WTC11 (cell line): ENCODE data around the gene MAPK12. TPM values are rescaled to one million over a fixed set of nuclear protein-coding genes. Genes with fewer than 3 reads are reported as not detected.

Experiments
- ATAC-seq: fragments of 200-7000 bp; cut with Tn5 transposase; 2 replicates; pipeline ENCODE4 v1.10.0; 2021; ENCODE audit warnings: mild to moderate bottlenecking, moderate library complexity
- CTCF ChIA-PET: fragments of 300-600 bp; sonication (Branson Sonifier 250); formaldehyde crosslinking; loops from one replicate; lab custom pipeline; 2021; ENCODE audit warnings: antibody characterized with exemption; lab: Charles Lee
- POLR2A ChIA-PET: fragments of 350-600 bp; sonication (Branson Sonifier 250); formaldehyde crosslinking; loops from one replicate; lab custom pipeline; 2021; ENCODE audit warnings: antibody characterized with exemption; lab: Charles Lee
- DNase-seq: peaks from one replicate; pipeline ENCODE4 v3.0.0; 2021; ENCODE audit warnings: low spot score
- H3K27ac Mint-ChIP-seq: 2 replicates; pipeline ENCODE4 v1.8.0; 2021; ENCODE audit warnings: mixed read lengths
- H3K27me3 Mint-ChIP-seq: 2 replicates; pipeline ENCODE4 v1.8.0; 2021; ENCODE audit warnings: low read depth, mild to moderate bottlenecking, moderate library complexity, mixed read lengths
- H3K36me3 Mint-ChIP-seq: 2 replicates; pipeline ENCODE4 v1.8.0; 2021; ENCODE audit warnings: mixed read lengths
- H3K4me1 Mint-ChIP-seq: 2 replicates; pipeline ENCODE4 v1.8.0; 2022; ENCODE audit warnings: mixed read lengths
- H3K4me3 Mint-ChIP-seq: 2 replicates; pipeline ENCODE4 v1.8.0; 2021; ENCODE audit warnings: mild to moderate bottlenecking, moderate library complexity, mixed read lengths
- H3K9me3 Mint-ChIP-seq: 2 replicates; pipeline ENCODE4 v1.8.0; 2021; ENCODE audit warnings: mixed read lengths
- ATF2 ChIP-seq: sonication (generic); formaldehyde crosslinking; IDR thresholded peaks from 2 replicates; pipeline ENCODE4 v1.8.1; 2022; ENCODE audit warnings: low read depth, missing genetic modification reagents, borderline replicate concordance
- ATF3 ChIP-seq: sonication (generic); formaldehyde crosslinking; conservative IDR thresholded peaks from 2 replicates; pipeline ENCODE4 v1.8.1; 2022; ENCODE audit warnings: mild to moderate bottlenecking, missing genetic modification reagents
- CBFB ChIP-seq: sonication (generic); formaldehyde crosslinking; IDR thresholded peaks from 2 replicates; pipeline ENCODE4 v1.8.1; 2022; ENCODE audit warnings: mild to moderate bottlenecking, low read depth, missing genetic modification reagents
- ERG ChIP-seq: fragments of 250-450 bp; sonication (Bioruptor Pico); IDR thresholded peaks from 2 replicates; pipeline ENCODE4 v1.8.0; 2021; ENCODE audit warnings: mild to moderate bottlenecking
- ESRRA ChIP-seq: sonication (generic); formaldehyde crosslinking; IDR thresholded peaks from 2 replicates; pipeline ENCODE4 v1.8.1; 2022; ENCODE audit warnings: mild to moderate bottlenecking, missing genetic modification reagents, borderline replicate concordance
- FOXP1 ChIP-seq: sonication (generic); formaldehyde crosslinking; IDR thresholded peaks from 2 replicates; pipeline ENCODE4 v1.8.0; 2022; ENCODE audit warnings: missing genetic modification reagents, mild to moderate bottlenecking, moderate library complexity, borderline replicate concordance
- GABPB1 ChIP-seq: sonication (generic); formaldehyde crosslinking; IDR thresholded peaks from 2 replicates; pipeline ENCODE4 v1.8.1; 2023; ENCODE audit warnings: mild to moderate bottlenecking, missing genetic modification reagents
- HMGA2 ChIP-seq: fragments of 250-450 bp; sonication (Bioruptor Pico); IDR thresholded peaks from 2 replicates; pipeline ENCODE4 v1.4.0; 2021; ENCODE audit warnings: mild to moderate bottlenecking, moderate library complexity
- MYBL2 ChIP-seq: sonication (generic); formaldehyde crosslinking; IDR thresholded peaks from 2 replicates; pipeline ENCODE4 v1.8.1; 2023; ENCODE audit warnings: mild to moderate bottlenecking, moderate library complexity, missing genetic modification reagents
- NFATC4 ChIP-seq: fragments of 250-450 bp; sonication (Bioruptor Pico); IDR thresholded peaks from 2 replicates; pipeline ENCODE4 v1.9.0; 2021; ENCODE audit warnings: mild to moderate bottlenecking
- NFE2L1 ChIP-seq: sonication (generic); formaldehyde crosslinking; IDR thresholded peaks from 2 replicates; pipeline ENCODE4 v1.8.1; 2023; ENCODE audit warnings: missing genetic modification reagents
- PRDM15 ChIP-seq: sonication (generic); formaldehyde crosslinking; IDR thresholded peaks from 2 replicates; pipeline ENCODE4 v1.8.0; 2022; ENCODE audit warnings: missing genetic modification reagents
- PREB ChIP-seq: sonication (generic); formaldehyde crosslinking; IDR thresholded peaks from 2 replicates; pipeline ENCODE4 v1.8.1; 2022; ENCODE audit warnings: mild to moderate bottlenecking, missing genetic modification reagents, moderate library complexity, borderline replicate concordance
- RELA ChIP-seq: sonication (generic); formaldehyde crosslinking; IDR thresholded peaks from 2 replicates; pipeline ENCODE4 v1.8.1; 2022; ENCODE audit warnings: missing genetic modification reagents, mild to moderate bottlenecking, borderline replicate concordance
- RORB ChIP-seq: fragments of 250-450 bp; sonication (Bioruptor Pico); IDR thresholded peaks from 2 replicates; pipeline ENCODE4 v1.9.0; 2021; ENCODE audit warnings: mild to moderate bottlenecking
- SP1 ChIP-seq: sonication (generic); formaldehyde crosslinking; conservative IDR thresholded peaks from 2 replicates; pipeline ENCODE4 v1.8.1; 2022; ENCODE audit warnings: missing genetic modification reagents
- TEAD4 ChIP-seq: sonication (generic); formaldehyde crosslinking; IDR thresholded peaks from 2 replicates; pipeline ENCODE4 v1.8.0; 2022; ENCODE audit warnings: mild to moderate bottlenecking, missing genetic modification reagents
- ZNF423 ChIP-seq: fragments of 250-450 bp; sonication (Bioruptor Pico); IDR thresholded peaks from 2 replicates; pipeline ENCODE4 v2.1.2; 2022; ENCODE audit warnings: mild to moderate bottlenecking, moderate library complexity
- ZNF512 ChIP-seq: sonication (generic); formaldehyde crosslinking; IDR thresholded peaks from 2 replicates; pipeline ENCODE4 v1.8.1; 2022; ENCODE audit warnings: missing genetic modification reagents, borderline replicate concordance
- ZNF671 ChIP-seq: fragments of 250-450 bp; sonication (Bioruptor Pico); IDR thresholded peaks from 2 replicates; pipeline ENCODE4 v1.8.0; 2021; ENCODE audit warnings: mild to moderate bottlenecking
- total RNA-seq: library from RNA; stranded (reverse); gene quantifications from 3 replicates; pipeline ENCODE4 v1.2.3, GENCODE V29; 2021

The MAPK12 gene
- total RNA-seq, 1 experiment from 2014 or later: 31.0 TPM

- ATAC-seq: no peak
- Mint-ChIP-seq H3K4me3 (no peak overlapping the region), H3K27ac (no peak overlapping the region), H3K4me1 (no peaks in the 10 kb centered on the region), H3K36me3 (peaks cover 19% of the 10 kb centered on the region), H3K9me3 (no peaks in the 10 kb centered on the region), H3K27me3 (no peaks in the 10 kb centered on the region)
- DNase-seq: no peak
- CTCF ChIA-PET: interaction anchor here (3.5 kb wide), 1 partner anchor 11 kb away, joined by 15 read pairs; no protein-coding TSS in a partner anchor
- TF ChIP-seq PRDM15 (CRISPR knock-in tag) (no peak), GABPB1 (CRISPR knock-in tag) (no peak), PREB (CRISPR knock-in tag) (no peak), TEAD4 (no peak), NFATC4 (CRISPR knock-in tag) (no peak), ZNF671 (no peak), MYBL2 (no peak), ZNF423 (CRISPR knock-in tag) (no peak), ATF2 (CRISPR knock-in tag) (no peak), ESRRA (no peak), ZNF512 (CRISPR knock-in tag) (no peak), SP1 (CRISPR knock-in tag) (no peak), NFE2L1 (CRISPR knock-in tag) (no peak)
- POLR2A ChIA-PET: no interaction called here
Measured at GRCh38 chr22:50226063-50226874, 35.2 kb downstream of the MAPK12 start.

- TF ChIP-seq ERG (CRISPR knock-in tag) (no peak), RELA (CRISPR knock-in tag) (no peak), ATF3 (CRISPR knock-in tag) (no peak), FOXP1 (CRISPR knock-in tag) (no peak), CBFB (CRISPR knock-in tag) (no peak), RORB (CRISPR knock-in tag) (no peak), PRDM15 (CRISPR knock-in tag) (no peak), HMGA2 (CRISPR knock-in tag) (no peak)
- H3K36me3 Mint-ChIP-seq: peaks cover 27% of the 10 kb centered on the region
- H3K9me3 Mint-ChIP-seq: no peaks in the 10 kb centered on the region
- no peak overlapping the region for H3K27ac Mint-ChIP-seq
- H3K27me3 Mint-ChIP-seq: no peaks in the 10 kb centered on the region
- no peak overlapping the region for H3K4me3 Mint-ChIP-seq
- H3K4me1 Mint-ChIP-seq: no peaks in the 10 kb centered on the region
- no peak for DNase-seq
- ChIA-PET POLR2A (no interaction called here), CTCF (no interaction called here)
- no peak for ATAC-seq
Measured at GRCh38 chr22:50225200-50225969, 36.1 kb downstream of the MAPK12 start.
